Subcutaneous adipose tissue (tissue), 4 donors: Measurements from ENCODE around the gene STRA8. TPM values are rescaled to one million over a fixed set of nuclear protein-coding genes. Genes with fewer than 3 reads are reported as not detected.

ENCODE experiments used
- total RNA-seq, 4 donors: library from RNA; depleted of rRNA; stranded (reverse); fragments of >200 nt; gene quantifications; one replicate each; pipeline ENCODE4 v1.1.0, GENCODE V29; 2016
- TF ChIP-seq, protein P1 (sequence below): fragments of 450-650 bp; IDR thresholded peaks from one replicate; pipeline ENCODE4 v1.5.1; 2016; ENCODE audit warnings: low read depth, mild to moderate bottlenecking, control low read depth, antibody characterized with exemption, moderate library complexity

The STRA8 gene
- total RNA-seq, 4 donors from 2014 or later, result not detected

- TF ChIP-seq, protein P1, sequence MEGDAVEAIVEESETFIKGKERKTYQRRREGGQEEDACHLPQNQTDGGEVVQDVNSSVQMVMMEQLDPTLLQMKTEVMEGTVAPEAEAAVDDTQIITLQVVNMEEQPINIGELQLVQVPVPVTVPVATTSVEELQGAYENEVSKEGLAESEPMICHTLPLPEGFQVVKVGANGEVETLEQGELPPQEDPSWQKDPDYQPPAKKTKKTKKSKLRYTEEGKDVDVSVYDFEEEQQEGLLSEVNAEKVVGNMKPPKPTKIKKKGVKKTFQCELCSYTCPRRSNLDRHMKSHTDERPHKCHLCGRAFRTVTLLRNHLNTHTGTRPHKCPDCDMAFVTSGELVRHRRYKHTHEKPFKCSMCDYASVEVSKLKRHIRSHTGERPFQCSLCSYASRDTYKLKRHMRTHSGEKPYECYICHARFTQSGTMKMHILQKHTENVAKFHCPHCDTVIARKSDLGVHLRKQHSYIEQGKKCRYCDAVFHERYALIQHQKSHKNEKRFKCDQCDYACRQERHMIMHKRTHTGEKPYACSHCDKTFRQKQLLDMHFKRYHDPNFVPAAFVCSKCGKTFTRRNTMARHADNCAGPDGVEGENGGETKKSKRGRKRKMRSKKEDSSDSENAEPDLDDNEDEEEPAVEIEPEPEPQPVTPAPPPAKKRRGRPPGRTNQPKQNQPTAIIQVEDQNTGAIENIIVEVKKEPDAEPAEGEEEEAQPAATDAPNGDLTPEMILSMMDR, result no peak
These were observed 22.3 kb upstream of the STRA8 start, which contains the start of gene WDR91 for GRCh38 chr7:135211179-135211945. WDR91 (minus strand) TSS chr7:135211526; CDS start chr7:135211502, 24 bp downstream.

- TF ChIP-seq, protein P1, result no peak
These were observed 19.8 kb upstream of the STRA8 start for GRCh38 chr7:135213831-135214230.

- TF ChIP-seq, protein P1, result no peak
These were observed 18.5 kb upstream of the STRA8 start for GRCh38 chr7:135215180-135215579.

GRCh38 chr7:135215698-135216097 lies 17.9 kb upstream of the STRA8 start:
- TF ChIP-seq, protein P1, result no peak

- TF ChIP-seq, protein P1, result no peak
These were observed 15.8 kb upstream of the STRA8 start for GRCh38 chr7:135217645-135218509.

GRCh38 chr7:135224027-135224426 lies 9.6 kb upstream of the STRA8 start:
- TF ChIP-seq, protein P1, result no peak

GRCh38 chr7:135231686-135232085 lies 2.0 kb upstream of the STRA8 start:
- TF ChIP-seq, protein P1, result no peak
